Measurements from ENCODE around the gene COG3.

Gene COG3

GRCh38 chr13:45565331-45565730 is 100.6 kb downstream of the COG3 start:
- Histone ChIP-seq H3K27me3 (ENCODE audit: control insufficient read depth in 5 of 5, insufficient read depth in 4 of 5, low read length in 5 of 5) (no peaks in the 10 kb centered on the region), H3K9ac (ENCODE audit: low read length in 5 of 5) (no peak overlapping the region), H3K4me3 (ENCODE audit: low read depth in 1 of 5, low read length in 5 of 5) (no peak overlapping the region)

GRCh38 chr13:45575146-45575829 is 110.5 kb downstream of the COG3 start:
- Histone ChIP-seq H3K9me3 (ENCODE audit: control insufficient read depth in 5 of 5, low read length in 5 of 5) (no peaks in the 10 kb centered on the region), H3K4me3 (ENCODE audit: low read depth in 1 of 5, low read length in 5 of 5) (no peak overlapping the region), H3K27me3 (ENCODE audit: control insufficient read depth in 5 of 5, insufficient read depth in 4 of 5, low read length in 5 of 5) (peaks cover 0 to 11% (median 4%) of the 10 kb centered on the region in 5 donors), H3K9ac (ENCODE audit: low read length in 5 of 5) (no peak overlapping the region), H3K27ac (ENCODE audit: low read depth, low read length) (no peak overlapping the region), H3K4me1 (ENCODE audit: control insufficient read depth in 5 of 5, insufficient read depth in 5 of 5, low read length in 5 of 5) (no peaks in the 10 kb centered on the region), H3K36me3 (ENCODE audit: control insufficient read depth in 5 of 5, insufficient read depth in 5 of 5, low read length in 5 of 5) (no peaks in the 10 kb centered on the region)

More at GRCh38 chr13:45565331-45565730, 100.6 kb downstream of the COG3 start:
- Histone ChIP-seq H3K9me3 (ENCODE audit: control insufficient read depth in 5 of 5, low read length in 5 of 5) (no peaks in the 10 kb centered on the region), H3K36me3 (ENCODE audit: control insufficient read depth in 5 of 5, insufficient read depth in 5 of 5, low read length in 5 of 5) (no peaks in the 10 kb centered on the region), H3K4me1 (ENCODE audit: control insufficient read depth in 5 of 5, insufficient read depth in 5 of 5, low read length in 5 of 5) (no peaks in the 10 kb centered on the region), H3K27ac (ENCODE audit: low read depth, low read length) (no peak overlapping the region)

DNA sequence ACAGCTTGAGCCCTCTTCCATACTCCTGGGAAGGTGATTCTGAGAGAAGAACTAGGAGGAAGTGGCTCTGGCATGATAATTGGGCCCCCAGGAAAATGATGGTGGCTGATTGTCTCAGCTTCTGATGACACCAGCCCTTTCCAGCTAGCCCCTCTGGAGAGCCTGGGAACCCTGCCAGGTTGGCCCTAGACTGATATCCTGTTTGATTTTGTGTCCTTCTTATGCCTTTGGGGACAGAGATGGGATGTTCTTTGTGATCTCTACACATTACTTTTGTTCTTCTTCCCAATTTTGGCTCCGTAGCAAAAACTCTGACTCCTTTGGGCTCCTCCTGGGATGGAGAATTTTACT is 111.1 kb downstream of the COG3 start:
- Histone ChIP-seq H3K9ac (ENCODE audit: low read length in 5 of 5) (no peak overlapping the region), H3K36me3 (ENCODE audit: control insufficient read depth in 5 of 5, insufficient read depth in 5 of 5, low read length in 5 of 5) (no peaks in the 10 kb centered on the region), H3K9me3 (ENCODE audit: control insufficient read depth in 5 of 5, low read length in 5 of 5) (no peaks in the 10 kb centered on the region), H3K27me3 (ENCODE audit: control insufficient read depth in 5 of 5, insufficient read depth in 4 of 5, low read length in 5 of 5) (peaks cover 0 to 7% (median under 1%) of the 10 kb centered on the region in 5 donors), H3K27ac (ENCODE audit: low read depth, low read length) (no peak overlapping the region), H3K4me3 (ENCODE audit: low read depth in 1 of 5, low read length in 5 of 5) (no peak overlapping the region), H3K4me1 (ENCODE audit: control insufficient read depth in 5 of 5, insufficient read depth in 5 of 5, low read length in 5 of 5) (no peaks in the 10 kb centered on the region)

GRCh38 chr13:45576466-45576865 is 111.7 kb downstream of the COG3 start:
- Histone ChIP-seq H3K4me3 (ENCODE audit: low read depth in 1 of 5, low read length in 5 of 5) (no peak overlapping the region), H3K36me3 (ENCODE audit: control insufficient read depth in 5 of 5, insufficient read depth in 5 of 5, low read length in 5 of 5) (no peaks in the 10 kb centered on the region), H3K27me3 (ENCODE audit: control insufficient read depth in 5 of 5, insufficient read depth in 4 of 5, low read length in 5 of 5) (peaks cover 0 to 6% (median 0%) of the 10 kb centered on the region in 5 donors), H3K9ac (ENCODE audit: low read length in 5 of 5) (no peak overlapping the region), H3K27ac (ENCODE audit: low read depth, low read length) (no peak overlapping the region), H3K4me1 (ENCODE audit: control insufficient read depth in 5 of 5, insufficient read depth in 5 of 5, low read length in 5 of 5) (no peaks in the 10 kb centered on the region), H3K9me3 (ENCODE audit: control insufficient read depth in 5 of 5, low read length in 5 of 5) (no peaks in the 10 kb centered on the region)

DNA sequence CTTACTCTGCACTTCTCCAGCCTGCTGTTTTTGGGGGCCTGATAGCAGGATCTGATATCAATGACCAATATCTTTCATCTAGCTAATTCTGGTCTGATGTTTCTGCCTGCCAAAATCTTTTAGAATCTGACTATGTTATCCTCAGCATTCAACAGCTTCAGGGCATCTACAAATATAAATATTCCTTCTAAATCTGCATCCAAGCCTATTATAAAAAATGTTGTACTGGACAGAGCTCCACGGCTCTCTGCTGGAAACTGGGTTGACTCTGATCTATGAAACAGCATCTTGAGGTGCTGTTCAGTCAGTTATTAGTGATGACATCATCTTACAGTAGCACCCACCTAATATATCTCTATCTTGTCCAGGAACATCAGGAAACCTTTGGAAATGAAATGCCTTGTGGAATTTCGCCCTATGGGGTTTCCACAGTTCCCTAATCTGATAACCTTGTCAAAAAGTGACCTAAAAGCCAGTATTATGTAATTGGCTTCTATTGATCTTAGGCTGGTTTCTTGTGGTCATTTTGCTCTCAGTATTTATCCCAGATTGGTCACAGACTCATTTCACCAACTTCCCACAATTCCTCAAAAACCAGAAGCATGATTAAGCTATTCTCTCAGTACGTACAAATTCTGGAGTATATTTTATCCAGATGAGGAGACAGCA is 117.8 kb downstream of the COG3 start:
- Histone ChIP-seq H3K36me3 (ENCODE audit: control insufficient read depth in 5 of 5, insufficient read depth in 5 of 5, low read length in 5 of 5) (no peaks in the 10 kb centered on the region), H3K9me3 (ENCODE audit: control insufficient read depth in 5 of 5, low read length in 5 of 5) (no peaks in the 10 kb centered on the region), H3K4me3 (ENCODE audit: low read depth in 1 of 5, low read length in 5 of 5) (no peak overlapping the region)

GRCh38 chr13:45584816-45585215 is 120.1 kb downstream of the COG3 start:
- Histone ChIP-seq H3K27ac (ENCODE audit: low read depth, low read length) (no peak overlapping the region), H3K27me3 (ENCODE audit: control insufficient read depth in 5 of 5, insufficient read depth in 4 of 5, low read length in 5 of 5) (peaks cover 0 to 3% (median 0%) of the 10 kb centered on the region in 5 donors), H3K9ac (ENCODE audit: low read length in 5 of 5) (no peak overlapping the region), H3K4me3 (ENCODE audit: low read depth in 1 of 5, low read length in 5 of 5) (no peak overlapping the region), H3K36me3 (ENCODE audit: control insufficient read depth in 5 of 5, insufficient read depth in 5 of 5, low read length in 5 of 5) (no peaks in the 10 kb centered on the region), H3K4me1 (ENCODE audit: control insufficient read depth in 5 of 5, insufficient read depth in 5 of 5, low read length in 5 of 5) (no peaks in the 10 kb centered on the region), H3K9me3 (ENCODE audit: control insufficient read depth in 5 of 5, low read length in 5 of 5) (no peaks in the 10 kb centered on the region)

More for the DNA sequence above, 117.8 kb downstream of the COG3 start:
- H3K4me1 ChIP-seq (ENCODE audit: control insufficient read depth in 5 of 5, insufficient read depth in 5 of 5, low read length in 5 of 5), result no peaks in the 10 kb centered on the region
- H3K27me3 ChIP-seq (ENCODE audit: control insufficient read depth in 5 of 5, insufficient read depth in 4 of 5, low read length in 5 of 5), result peaks cover 0 to 3% (median 0%) of the 10 kb centered on the region in 5 donors
- no peak overlapping the region for H3K27ac ChIP-seq (ENCODE audit: low read depth, low read length)
- H3K9ac ChIP-seq (ENCODE audit: low read length in 5 of 5), result no peak overlapping the region

Data from subcutaneous abdominal adipose tissue (tissue), 5 donors.